Measurements from ENCODE around the gene ALDOA. TPM values are rescaled to one million over a fixed set of nuclear protein-coding genes. Genes with fewer than 3 reads are reported as not detected.

ALDOA gene
- total and polyA plus RNA-seq, 7 donors: 4,532 to 12,458 (median 6,382) TPM

GRCh38 chr16:30082545-30083090 lies 17.1 kb downstream of the ALDOA start:
- ATAC-seq: no peak
- Histone ChIP-seq H3K9me3 (no peaks in the 10 kb centered on the region), H3K27ac (no peak overlapping the region), H3K36me3 (ENCODE audit: insufficient read depth in 1 of 2, low read depth in 1 of 2) (peaks cover 0 to 87% of the 10 kb centered on the region in 2 donors), H3K27me3 (ENCODE audit: insufficient read depth in 3 of 3, low read length in 2 of 3) (no peaks in the 10 kb centered on the region), H3K4me1 (peaks cover 11% of the 10 kb centered on the region), H3K4me3 (no peak overlapping the region)
- 85 to 89% (median 88%) methylated on average over 20 of the region's 20 CpGs for WGBS, 3 donors
- no peak for TF ChIP-seq CTCF (IDR thresholded peaks at IDR 0.05)
- intact Hi-C loops (cut with DNase I): loop anchor here in 1 of 2 donors (1.0 kb wide), 1 partner anchor 11 kb away; no protein-coding TSS in a partner anchor
- no peak for DNase-seq

DNA sequence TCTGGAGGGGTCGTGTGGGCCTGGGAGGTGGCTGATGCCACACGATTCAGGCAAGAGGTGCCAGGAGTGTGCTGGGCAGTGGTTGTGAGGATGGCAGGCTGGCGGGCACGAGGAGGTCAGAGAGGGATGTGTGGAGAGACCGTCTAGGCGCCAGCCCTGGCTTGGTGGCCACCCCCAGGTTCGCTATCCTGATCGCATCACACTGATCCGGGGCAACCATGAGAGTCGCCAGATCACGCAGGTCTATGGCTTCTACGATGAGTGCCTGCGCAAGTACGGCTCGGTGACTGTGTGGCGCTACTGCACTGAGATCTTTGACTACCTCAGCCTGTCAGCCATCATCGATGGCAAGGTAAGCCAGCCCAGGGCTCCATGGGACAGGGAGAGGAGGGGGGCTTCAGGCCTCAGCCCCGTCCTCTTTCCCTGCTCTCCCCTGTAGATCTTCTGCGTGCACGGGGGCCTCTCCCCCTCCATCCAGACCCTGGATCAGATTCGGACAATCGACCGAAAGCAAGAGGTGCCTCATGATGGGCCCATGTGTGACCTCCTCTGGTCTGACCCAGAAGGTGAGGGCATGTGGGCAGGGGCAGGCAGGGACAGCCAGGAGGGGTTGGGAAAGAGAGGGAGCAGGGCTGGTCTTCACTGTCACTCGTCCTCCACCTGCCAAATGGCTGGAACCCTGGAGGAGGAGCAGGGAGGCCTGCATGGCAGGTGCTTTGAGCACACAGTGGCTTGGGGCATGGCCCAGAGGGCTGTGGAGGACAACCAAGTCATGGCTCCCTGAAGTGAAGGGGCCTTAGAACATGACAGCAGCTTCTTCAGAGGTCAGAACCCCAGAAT lies 17.9 kb downstream of the ALDOA start:
- no peaks in the 10 kb centered on the region for H3K9me3 ChIP-seq
- 85 to 90% (median 85%) methylated on average over 24 of the region's 24 CpGs for WGBS, 3 donors
- intact Hi-C loops (cut with DNase I): loop anchor here in 1 of 2 donors (1.0 kb wide), 1 partner anchor 12 kb away; no protein-coding TSS in a partner anchor
- no peak overlapping the region for H3K27ac ChIP-seq
- no peak overlapping the region for H3K4me3 ChIP-seq
- peaks cover 0 to 78% of the 10 kb centered on the region in 2 donors for H3K36me3 ChIP-seq (ENCODE audit: insufficient read depth in 1 of 2, low read depth in 1 of 2)
- H3K27me3 ChIP-seq (ENCODE audit: insufficient read depth in 3 of 3, low read length in 2 of 3): no peaks in the 10 kb centered on the region
- ATAC-seq: no peak
- TF ChIP-seq CTCF (IDR thresholded peaks at IDR 0.05): no peak
- peaks cover 3% of the 10 kb centered on the region for H3K4me1 ChIP-seq
- DNase-seq: no peak

- intact Hi-C loops (cut with DNase I): no loop called here
- H3K27ac ChIP-seq: no peak overlapping the region
- H3K4me1 ChIP-seq: no peaks in the 10 kb centered on the region
- WGBS, 3 donors: 72 to 79% (median 79%) methylated on average over 13 to 18 of the region's 18 CpGs
- no peaks in the 10 kb centered on the region for H3K9me3 ChIP-seq
- ATAC-seq: peak in 1 of 4 donors; percentile 4
- H3K36me3 ChIP-seq (ENCODE audit: insufficient read depth in 1 of 2, low read depth in 1 of 2): peaks cover 0 to 70% of the 10 kb centered on the region in 2 donors
- no peak for TF ChIP-seq CTCF (IDR thresholded peaks at IDR 0.05)
- no peak overlapping the region for H3K4me3 ChIP-seq
- no peaks in the 10 kb centered on the region for H3K27me3 ChIP-seq (ENCODE audit: insufficient read depth in 3 of 3, low read length in 2 of 3)
- no peak for DNase-seq
These were observed 18.7 kb downstream of the ALDOA start for GRCh38 chr16:30084096-30084815.

- peak overlapping the region; percentile 46 for H3K27ac ChIP-seq
- no peaks in the 10 kb centered on the region for H3K9me3 ChIP-seq
- H3K4me1 ChIP-seq: no peaks in the 10 kb centered on the region
- no peak overlapping the region for H3K4me3 ChIP-seq
- H3K27me3 ChIP-seq (ENCODE audit: insufficient read depth in 3 of 3, low read length in 2 of 3): no peaks in the 10 kb centered on the region
- no peak for TF ChIP-seq CTCF (IDR thresholded peaks at IDR 0.05)
- peak; percentile 10 to 52 (median 38) for ATAC-seq
- peaks cover 0 to 65% of the 10 kb centered on the region in 2 donors for H3K36me3 ChIP-seq (ENCODE audit: insufficient read depth in 1 of 2, low read depth in 1 of 2)
- intact Hi-C loops (cut with DNase I): no loop called here
- peak; percentile 68 to 90 for DNase-seq
- 49 to 58% (median 52%) methylated on average over 17 of the region's 17 CpGs for WGBS, 3 donors
These were observed 19.2 kb downstream of the ALDOA start for GRCh38 chr16:30084816-30085159.
